Measurements from ENCODE around the gene NXPH2. TPM values are rescaled to one million over a fixed set of nuclear protein-coding genes. Genes with fewer than 3 reads are reported as not detected.

The NXPH2 gene
- not detected in 2 replicates for polyA plus RNA-seq (2012; rRNA removed)
- polyA plus RNA-seq (2012; cell fraction: cytosol; rRNA removed) = 0.05 and 0.09 TPM in 2 replicates
- polyA plus RNA-seq (2012; cell fraction: nucleus; rRNA removed) = not detected in 2 replicates

GRCh38 chr2:138779781-138780445 is at the start of gene NXPH2:
NXPH2 (minus strand) TSS chr2:138780390; CDS start chr2:138780241, 149 bp downstream.
- Histone ChIP-seq H4K20me1 (ENCODE audit: insufficient read depth) (no peaks in the 10 kb centered on the region), H3K9me2 (no peaks in the 10 kb centered on the region), H3K9ac (no peak within 1 kb of the TSS), H3K36me3 (replicated peaks in 1 of 2; ENCODE audit: control insufficient read depth in 1 of 2, insufficient read depth in 2 of 2, low read length in 1 of 2) (no peaks in the 10 kb centered on the region), H2AFZ (ENCODE audit: low read depth) (no peak within 1 kb of the TSS), H3K4me2 (peak within 1 kb of the TSS; percentile 47), H3K9me3 (no peaks in the 10 kb centered on the region), H3F3A (replicated peaks; ENCODE audit: insufficient read depth) (no peaks in the 10 kb centered on the region), H3K27me3 (ENCODE audit: insufficient read depth) (peaks cover 15% of the 10 kb centered on the region; the same call in 1 of the 2 replicates), H3K79me2 (ENCODE audit: insufficient read depth) (no peaks in the 10 kb centered on the region), H3K27ac (ENCODE audit: low read depth in 2 of 2, low read length in 1 of 2) (no peak within 1 kb of the TSS), H3K4me1 (ENCODE audit: control insufficient read depth in 1 of 2, insufficient read depth in 2 of 2, low read depth in 1 of 2, low read length in 1 of 2) (peaks cover 0 to 8% of the 10 kb centered on the region in 2 experiments; a peak in 1 of 4 replicates), H3K4me3 (ENCODE audit: low read depth in 2 of 2, low read length in 1 of 2) (peak within 1 kb of the TSS in 1 of 2 experiments; percentile 38; a peak in 3 of 4 replicates)
- ChIA-PET CTCF (interaction anchor here (1.0 kb wide), 1 partner anchor 914 kb away, joined by 3 read pairs; no protein-coding TSS in a partner anchor), POLR2A (no interaction called here)
- DNase-seq = peak; percentile 64
- 9% methylated on average over 36 of the region's 58 CpGs for WGBS (ENCODE audit: low lambda C conversion rate)
- TF ChIP-seq SIN3A (IDR thresholded peaks at IDR 0.05; ENCODE audit: borderline replicate concordance, low read depth, low read length) (no peak), USF1 (IDR thresholded peaks at IDR 0.05; ENCODE audit: borderline replicate concordance, low read depth) (no peak), MEF2A (IDR thresholded peaks at IDR 0.05; ENCODE audit: borderline replicate concordance, low read depth) (no peak), FOSL2 (IDR thresholded peaks at IDR 0.05; ENCODE audit: borderline replicate concordance, low read depth) (no peak), FOXJ3 (CRISPR knock-in tag; IDR thresholded peaks at IDR 0.05) (no peak), USF2 (IDR thresholded peaks at IDR 0.05; ENCODE audit: borderline replicate concordance, low read depth, low read length) (no peak), EZH2phosphoT487 (IDR thresholded peaks at IDR 0.05; ENCODE audit: borderline replicate concordance, low read depth) (no peak), MAX (IDR thresholded peaks at IDR 0.05; ENCODE audit: low read depth) (no peak), SMC3 (IDR thresholded peaks at IDR 0.05; ENCODE audit: low read depth, low read length) (no peak), NRF1 (IDR thresholded peaks at IDR 0.05; ENCODE audit: low read depth, low read length) (no peak), TAF1 (IDR thresholded peaks at IDR 0.05; ENCODE audit: borderline replicate concordance, low read depth, low read length) (no peak), NFIC (IDR thresholded peaks at IDR 0.05; ENCODE audit: borderline replicate concordance) (no peak), MXI1 (IDR thresholded peaks at IDR 0.05; ENCODE audit: low read depth, low read length) (no peak), IRF3 (IDR thresholded peaks at IDR 0.05; ENCODE audit: low read depth, low read length) (no peak), GATA2 (CRISPR knock-in tag; IDR thresholded peaks at IDR 0.05) (no peak), PBX3 (IDR thresholded peaks at IDR 0.05) (no peak)
